Endothelial cell of umbilical vein (primary cell): ENCODE data around the gene SMG1. TPM values are rescaled to one million over a fixed set of nuclear protein-coding genes. Genes with fewer than 3 reads are reported as not detected.

Experiments
- BruUV-seq: library from RNA; stranded (reverse); fragments of 400-500 nt; replicated peaks from 2 replicates; lab custom pipeline; 2021; lab: Mats Ljungman, UMichigan
- CTCF ChIA-PET: fragments of 300-600, 350-600 bp; sonication (Branson Sonifier 250); formaldehyde crosslinking; loops from one replicate; lab custom pipeline; 2021; ENCODE audit warnings: antibody characterized with exemption, inconsistent platforms; lab: Charles Lee
- POLR2A ChIA-PET: fragments of 300-600, 350-600 bp; sonication (Branson Sonifier 250); formaldehyde crosslinking; loops from one replicate; lab custom pipeline; 2021; ENCODE audit warnings: antibody characterized with exemption, inconsistent platforms; lab: Charles Lee
- DNase-seq: peaks from one replicate; pipeline ENCODE4 v3.0.0-alpha.2; 2011; ENCODE audit warnings: low read depth, low spot score
- FAIRE-seq: peaks from 2 replicates; lab custom pipeline; 2011; peaks lifted over from hg19 to GRCh38; lab: Jason Lieb, UNC
- H2AFZ ChIP-seq: 2 replicates; pipeline ENCODE4 v1.6.0; 2012; ENCODE audit warnings: low read depth, low read length, control low read depth, inconsistent platforms
- H3K27ac ChIP-seq: 2 replicates; pipeline ENCODE4 v1.5.1; 2011; ENCODE audit warnings: low read depth, mild to moderate bottlenecking, control low read depth, low read length, moderate library complexity; ENCODE audit not compliant: insufficient read depth
- H3K27me3 ChIP-seq, 2 experiments: 2 replicates each; pipeline versions ENCODE4 v1.6.0 to v1.6.1; 2011; ENCODE audit warnings: low read length in 2 of 2, mixed read lengths in 1 of 2; ENCODE audit not compliant: control insufficient read depth in 2 of 2, insufficient read depth in 2 of 2
- H3K36me3 ChIP-seq, 2 experiments: 2 replicates in 1 of 2; 3 replicates in 1 of 2; pipeline ENCODE4 v1.5.1; 2011; ENCODE audit warnings: low read length in 2 of 2, mild to moderate bottlenecking in 1 of 2, moderate library complexity in 1 of 2; ENCODE audit not compliant: control insufficient read depth in 2 of 2, insufficient read depth in 2 of 2; ENCODE audit errors: extremely low read depth in 1 of 2
- H3K4me1 ChIP-seq: 3 replicates; pipeline ENCODE4 v1.5.1; 2011; ENCODE audit warnings: mild to moderate bottlenecking, low read length; ENCODE audit not compliant: control insufficient read depth, insufficient read depth; ENCODE audit errors: extremely low read depth
- H3K4me2 ChIP-seq: 2 replicates; pipeline ENCODE4 v1.6.1; 2011; ENCODE audit warnings: low read length, control low read depth, mixed read lengths; ENCODE audit not compliant: insufficient read depth
- H3K4me3 ChIP-seq, 3 experiments: fragments of 200-600 bp in 1 of 3; sonication (generic), shearing (Covaris generic) in 1 of 3; replicated peaks in 1 of 3; 2 replicates each; pipeline ENCODE4 v1.5.1; 2011 to 2016; ENCODE audit warnings: control low read depth in 3 of 3, low read length in 3 of 3, mild to moderate bottlenecking in 2 of 3, inconsistent platforms in 1 of 3, low read depth in 1 of 3, moderate library complexity in 1 of 3; ENCODE audit not compliant: insufficient read depth in 1 of 3
- H3K79me2 ChIP-seq: 2 replicates; pipeline ENCODE4 v1.6.0; 2012; ENCODE audit warnings: low read length, inconsistent platforms; ENCODE audit not compliant: control insufficient read depth, insufficient read depth
- H3K9ac ChIP-seq: replicated peaks from 2 replicates; pipeline ENCODE3; 2011; ENCODE audit warnings: low read length, control low read depth; ENCODE audit not compliant: insufficient read depth; ENCODE audit errors: extremely low read depth
- H3K9me1 ChIP-seq: replicated peaks from 3 replicates; pipeline ENCODE4 v1.6.0; 2011; ENCODE audit warnings: mild to moderate bottlenecking, low read length; ENCODE audit not compliant: control insufficient read depth, insufficient read depth; ENCODE audit errors: extremely low read depth
- H3K9me3 ChIP-seq: replicated peaks from 2 replicates; pipeline ENCODE4 v1.5.1; 2012; ENCODE audit warnings: low read length, inconsistent platforms; ENCODE audit not compliant: control insufficient read depth, insufficient read depth
- H4K20me1 ChIP-seq: replicated peaks from 2 replicates; pipeline ENCODE3; 2011; ENCODE audit warnings: mild to moderate bottlenecking, low read length; ENCODE audit not compliant: control insufficient read depth, insufficient read depth; ENCODE audit errors: extremely low read depth
- CTCF ChIP-seq, 2 donors: IDR thresholded peaks; 1 replicate in 1 of 2; 2 replicates in 1 of 2; pipeline ENCODE4 v1.5.1; 2011; ENCODE audit warnings: low read length in 2 of 2, mild to moderate bottlenecking in 2 of 2, moderate library complexity in 2 of 2, control low read depth in 1 of 2, inconsistent platforms in 1 of 2, low read depth in 1 of 2; ENCODE audit not compliant: insufficient read depth in 1 of 2; ENCODE audit errors: extremely low read depth in 1 of 2
- EZH2 ChIP-seq: IDR thresholded peaks from 2 replicates; pipeline ENCODE4 v1.6.1; 2012; ENCODE audit warnings: borderline replicate concordance, low read depth, mild to moderate bottlenecking, moderate library complexity, low read length, inconsistent platforms; ENCODE audit not compliant: severe bottlenecking
- FOS ChIP-seq: IDR thresholded peaks from 2 replicates; pipeline ENCODE4 v1.6.1; 2011; ENCODE audit warnings: mild to moderate bottlenecking, low read length, moderate library complexity, borderline replicate concordance; ENCODE audit not compliant: insufficient read depth
- GATA2 ChIP-seq: IDR thresholded peaks from 2 replicates; pipeline ENCODE4 v1.7.0; 2011; ENCODE audit warnings: low read depth, mild to moderate bottlenecking, moderate library complexity, mixed read lengths, low read length; ENCODE audit not compliant: insufficient read length, insufficient read depth
- JUN ChIP-seq: IDR thresholded peaks from 2 replicates; pipeline ENCODE4 v1.6.1; 2011; ENCODE audit warnings: borderline replicate concordance, low read depth; ENCODE audit not compliant: insufficient read length, insufficient read depth
- MAX ChIP-seq: IDR thresholded peaks from 2 replicates; pipeline ENCODE4 v1.6.1; 2011; ENCODE audit not compliant: insufficient read depth, insufficient read length
- MYC ChIP-seq: IDR thresholded peaks from one replicate; pipeline ENCODE4 v1.6.1; 2011; ENCODE audit warnings: mild to moderate bottlenecking, low read depth, low read length
- POLR2A ChIP-seq: IDR thresholded peaks from 2 replicates; pipeline ENCODE4 v1.6.1; 2012; ENCODE audit warnings: low read depth, mild to moderate bottlenecking, control low read depth, low read length
- POLR2AphosphoS5 ChIP-seq: IDR thresholded peaks from 2 replicates; pipeline ENCODE4 v1.6.1; 2012; ENCODE audit warnings: low read depth, mild to moderate bottlenecking, control low read depth, low read length, moderate library complexity; ENCODE audit not compliant: insufficient read depth
- dilution Hi-C: fragments of 300-500 bp; cut with MboI; formaldehyde crosslinking; loops from one replicate; pipeline ENCODE4 v1.15.0; 2019; ENCODE audit warnings: low sequenced_read_pairs; ENCODE audit not compliant: extremely low pct_ligation_motif_present
- intact Hi-C: fragments of 100-400 bp; cut with micrococcal nuclease; formaldehyde crosslinking; loops from one replicate; pipeline ENCODE4 v1.10.0; 2022
- polyA plus RNA-seq, 4 experiments: library from polyadenylated mRNA; depleted of rRNA in 3 of 4; stranded (reverse) in 3 of 4; unstranded in 1 of 4; fragments of >200 nt; gene quantifications; 2 replicates each; pipeline versions ENCODE4 v1.2.1 to v1.2.3, GENCODE V29; 2011 to 2012; ENCODE audit warnings: missing spikeins in 1 of 4
- total RNA-seq: library from RNA; stranded (reverse); gene quantifications from 2 replicates; pipeline ENCODE4 v1.2.3, GENCODE V29; 2021

SMG1 gene
- total and polyA plus RNA-seq, 2 donors (not counting 3 experiments of a cell fraction or from before 2014, with no cell fraction given) = 14.0 to 90.8 TPM

- Histone ChIP-seq H3K4me2 (no peak overlapping the region), H3K4me1 (no peaks in the 10 kb centered on the region), H3K4me3 (no peak overlapping the region), H3K9ac (no peak overlapping the region), H3K36me3 (peaks cover 27 to 35% of the 10 kb centered on the region in 2 experiments), H4K20me1 (no peaks in the 10 kb centered on the region), H3K27me3 (no peaks in the 10 kb centered on the region), H3K9me3 (no peaks in the 10 kb centered on the region), H3K79me2 (no peaks in the 10 kb centered on the region), H3K27ac (no peak overlapping the region), H2AFZ (no peak overlapping the region), H3K9me1 (no peaks in the 10 kb centered on the region)
- dilution Hi-C loops (no loop called here), intact Hi-C loops (no loop called here)
- ChIA-PET CTCF (no interaction called here), POLR2A (no interaction called here)
- TF ChIP-seq MAX (no peak), JUN (no peak), MYC (no peak), CTCF (IDR thresholded peaks at IDR 0.05; ENCODE audit: extremely low read depth in 1 of 2, insufficient read depth in 1 of 2, low read depth in 1 of 2, low read length in 2 of 2) (no peak), POLR2A (no peak), EZH2 (no peak), FOS (no peak), POLR2AphosphoS5 (no peak), GATA2 (no peak)
- FAIRE-seq (no peak), DNase-seq (no peak)
- no TSS peak for BruUV-seq
These were observed 86.7 kb downstream of the SMG1 start for GRCh38 chr16:18839555-18839954.
